BJ (cell line): Measurements from ENCODE around the gene MYH13. TPM values are rescaled to one million over a fixed set of nuclear protein-coding genes. Genes with fewer than 3 reads are reported as not detected.

ENCODE experiments used
- CTCF ChIA-PET: fragments of 350-600 bp; formaldehyde crosslinking; extraction: SDS; loops from one replicate; lab custom pipeline; 2021; ENCODE audit warnings: antibody characterized with exemption, inconsistent platforms; lab: Yijun Ruan, JAX
- POLR2A ChIA-PET: fragments of 300-600 bp; sonication (Branson Sonifier 250); formaldehyde crosslinking; extraction: SDS; loops from one replicate; lab custom pipeline; 2021; ENCODE audit warnings: antibody characterized with exemption; lab: Charles Lee
- DNase-seq: peaks from one replicate; pipeline ENCODE4 v3.0.0-alpha.2; 2011; ENCODE audit warnings: low read depth
- H3K27me3 ChIP-seq: 2 replicates; pipeline ENCODE4 v1.6.0; 2011; ENCODE audit warnings: low read length; ENCODE audit not compliant: control insufficient read depth, insufficient read depth
- H3K36me3 ChIP-seq: 2 replicates; pipeline ENCODE4 v1.5.1; 2011; ENCODE audit warnings: low read length; ENCODE audit not compliant: control insufficient read depth, insufficient read depth
- H3K4me3 ChIP-seq: 2 replicates; pipeline ENCODE4 v1.5.1; 2011; ENCODE audit warnings: low read depth, mild to moderate bottlenecking, control low read depth, low read length
- polyA plus RNA-seq: library from polyadenylated mRNA; depleted of rRNA; stranded (reverse); fragments of >200 nt; gene quantifications from 2 replicates; pipeline ENCODE4 v1.2.3, GENCODE V29; 2011
- TF ChIP-seq, protein P1 (sequence below): IDR thresholded peaks from 2 replicates; pipeline ENCODE4 v1.5.1; 2011; ENCODE audit warnings: low read depth, mild to moderate bottlenecking, control low read depth, inconsistent platforms, low read length, moderate library complexity; ENCODE audit not compliant: insufficient read depth

The MYH13 gene
- polyA plus RNA-seq, 1 experiment, result not detected

GRCh38 chr17:10286324-10286723 lies 86.5 kb downstream of the MYH13 start:
- TF ChIP-seq, protein P1, sequence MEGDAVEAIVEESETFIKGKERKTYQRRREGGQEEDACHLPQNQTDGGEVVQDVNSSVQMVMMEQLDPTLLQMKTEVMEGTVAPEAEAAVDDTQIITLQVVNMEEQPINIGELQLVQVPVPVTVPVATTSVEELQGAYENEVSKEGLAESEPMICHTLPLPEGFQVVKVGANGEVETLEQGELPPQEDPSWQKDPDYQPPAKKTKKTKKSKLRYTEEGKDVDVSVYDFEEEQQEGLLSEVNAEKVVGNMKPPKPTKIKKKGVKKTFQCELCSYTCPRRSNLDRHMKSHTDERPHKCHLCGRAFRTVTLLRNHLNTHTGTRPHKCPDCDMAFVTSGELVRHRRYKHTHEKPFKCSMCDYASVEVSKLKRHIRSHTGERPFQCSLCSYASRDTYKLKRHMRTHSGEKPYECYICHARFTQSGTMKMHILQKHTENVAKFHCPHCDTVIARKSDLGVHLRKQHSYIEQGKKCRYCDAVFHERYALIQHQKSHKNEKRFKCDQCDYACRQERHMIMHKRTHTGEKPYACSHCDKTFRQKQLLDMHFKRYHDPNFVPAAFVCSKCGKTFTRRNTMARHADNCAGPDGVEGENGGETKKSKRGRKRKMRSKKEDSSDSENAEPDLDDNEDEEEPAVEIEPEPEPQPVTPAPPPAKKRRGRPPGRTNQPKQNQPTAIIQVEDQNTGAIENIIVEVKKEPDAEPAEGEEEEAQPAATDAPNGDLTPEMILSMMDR, result no peak
- no peaks in the 10 kb centered on the region for H3K27me3 ChIP-seq
- ChIA-PET POLR2A (no interaction called here), CTCF (interaction anchor here (1.5 kb wide), 1 partner anchor 332 kb away, joined by 6 read pairs; no protein-coding TSS in a partner anchor)
- H3K36me3 ChIP-seq, result no peaks in the 10 kb centered on the region
- no peak overlapping the region for H3K4me3 ChIP-seq
- DNase-seq, result no peak

DNA sequence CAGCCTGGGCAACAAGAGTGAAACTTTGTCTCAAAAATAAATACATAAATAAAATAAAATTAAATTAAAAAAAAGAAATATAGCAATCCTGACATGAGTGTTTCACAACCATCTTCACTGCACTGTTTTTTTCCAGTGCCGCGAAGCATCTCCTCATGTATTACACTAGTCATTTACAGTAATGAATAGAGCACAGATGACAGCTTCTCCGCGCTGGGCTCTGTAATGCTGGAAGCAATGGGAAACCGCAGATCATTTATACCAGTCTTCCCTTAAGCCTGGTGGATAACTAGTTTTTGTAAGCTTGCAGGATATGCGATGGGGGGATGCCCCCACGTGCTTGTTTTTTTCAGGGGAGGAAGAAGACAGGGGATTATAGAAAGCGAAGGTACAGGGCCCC lies 86.9 kb downstream of the MYH13 start:
- no peaks in the 10 kb centered on the region for H3K27me3 ChIP-seq
- TF ChIP-seq, protein P1, result no peak
- H3K36me3 ChIP-seq, result no peaks in the 10 kb centered on the region
- no peak for DNase-seq
- CTCF ChIA-PET, result interaction anchor here (1.5 kb wide), 1 partner anchor 332 kb away, joined by 6 read pairs; no protein-coding TSS in a partner anchor
- POLR2A ChIA-PET, result no interaction called here
- H3K4me3 ChIP-seq, result no peak overlapping the region

DNA sequence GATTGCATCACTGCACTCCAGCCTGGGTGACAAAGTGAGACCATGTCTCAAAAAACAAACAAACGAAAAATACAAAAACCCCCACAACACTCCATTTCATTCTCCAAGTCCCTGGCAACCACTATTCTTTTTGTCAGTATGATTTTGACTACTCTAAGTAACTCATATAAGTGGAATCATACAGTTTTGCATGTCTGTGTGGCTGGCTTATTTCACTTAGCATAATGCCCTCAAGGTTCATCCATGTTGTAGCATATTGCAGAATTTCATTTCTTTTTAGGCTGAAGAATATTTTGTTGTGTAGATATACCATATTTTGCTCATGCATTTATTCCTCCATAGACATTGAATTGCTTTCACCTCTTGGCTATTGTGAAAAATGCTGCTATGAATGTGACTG lies 92.7 kb downstream of the MYH13 start:
- Histone ChIP-seq H3K27me3 (no peaks in the 10 kb centered on the region), H3K4me3 (no peak overlapping the region), H3K36me3 (no peaks in the 10 kb centered on the region)
- DNase-seq, result no peak
- TF ChIP-seq, protein P1, result no peak
- CTCF ChIA-PET, result interaction anchor here (1.2 kb wide), 1 partner anchor 338 kb away, joined by 5 read pairs; no protein-coding TSS in a partner anchor
- POLR2A ChIA-PET, result no interaction called here

DNA sequence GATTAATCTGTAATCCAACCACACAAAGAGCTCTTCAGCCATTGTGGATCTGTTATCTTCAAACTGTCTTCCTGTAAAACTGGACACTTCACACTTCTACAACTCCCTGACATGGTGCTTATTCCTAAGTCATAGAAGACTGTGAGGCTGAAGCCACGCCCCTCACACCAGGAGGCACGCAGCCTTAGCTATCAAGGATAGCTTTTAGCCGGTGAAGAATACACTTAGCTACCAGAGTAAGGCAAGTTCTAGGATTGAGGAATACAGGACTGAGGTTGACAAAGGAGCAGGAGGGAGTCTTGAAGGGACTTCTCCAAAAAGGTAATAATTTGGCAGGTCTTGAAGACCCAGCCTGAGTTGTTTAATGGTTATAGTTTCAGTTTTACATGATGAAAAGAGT lies 94.6 kb downstream of the MYH13 start:
- Histone ChIP-seq H3K27me3 (no peaks in the 10 kb centered on the region), H3K4me3 (no peak overlapping the region), H3K36me3 (no peaks in the 10 kb centered on the region)
- POLR2A ChIA-PET, result no interaction called here
- TF ChIP-seq, protein P1, result no peak
- CTCF ChIA-PET, result interaction anchor here (0.5 kb wide), 1 partner anchor 220 kb away, joined by 3 read pairs; no protein-coding TSS in a partner anchor
- DNase-seq, result no peak

- no peak for DNase-seq
- CTCF ChIA-PET, result no interaction called here
- POLR2A ChIA-PET, result interaction anchor here (0.6 kb wide), 1 partner anchor 216 kb away, joined by 5 read pairs; no protein-coding TSS in a partner anchor
- Histone ChIP-seq H3K4me3 (no peak overlapping the region), H3K27me3 (no peaks in the 10 kb centered on the region), H3K36me3 (no peaks in the 10 kb centered on the region)
- TF ChIP-seq, protein P1, result no peak
Measured at GRCh38 chr17:10276436-10276835, 96.4 kb downstream of the MYH13 start.
